Astrocyte of the spinal cord (primary cell): ENCODE measurements around the gene EIPR1.

ENCODE experiments used
- DNase-seq: peaks from one replicate; pipeline ENCODE4 v3.0.0; 2011; ENCODE audit warnings: low read depth, low spot score
- H3K4me3 ChIP-seq: 2 replicates; pipeline ENCODE4 v1.5.1; 2011; ENCODE audit warnings: low read depth, mild to moderate bottlenecking, low read length, moderate library complexity
- CTCF ChIP-seq: IDR thresholded peaks from 2 replicates; pipeline ENCODE4 v1.5.1; 2012; ENCODE audit warnings: low read depth, mild to moderate bottlenecking, low read length, inconsistent platforms
- in situ Hi-C: cut with HindIII; loops from 2 replicates; pipeline ENCODE4 v1.10.0; 2017; ENCODE audit warnings: low sequenced_read_pairs

EIPR1 gene

GRCh38 chr2:3348767-3349166 is 28.9 kb downstream of the EIPR1 start:
- no peak for DNase-seq
- in situ Hi-C loops = no loop called here
- TF ChIP-seq CTCF = no peak
- no peak overlapping the region for H3K4me3 ChIP-seq

- in situ Hi-C loops = no loop called here
- no peak for DNase-seq
- no peak for TF ChIP-seq CTCF
- H3K4me3 ChIP-seq = no peak overlapping the region
These were observed 32.0 kb downstream of the EIPR1 start for GRCh38 chr2:3345621-3346020.

GRCh38 chr2:3344897-3345296 is 32.7 kb downstream of the EIPR1 start:
- in situ Hi-C loops = no loop called here
- no peak for DNase-seq
- no peak for TF ChIP-seq CTCF
- no peak overlapping the region for H3K4me3 ChIP-seq

GRCh38 chr2:3343012-3343411 is 34.6 kb downstream of the EIPR1 start:
- no peak overlapping the region for H3K4me3 ChIP-seq
- no peak for DNase-seq
- TF ChIP-seq CTCF = no peak
- in situ Hi-C loops = no loop called here

- DNase-seq = no peak
- no peak overlapping the region for H3K4me3 ChIP-seq
- TF ChIP-seq CTCF = no peak
- in situ Hi-C loops = no loop called here
These were observed 35.3 kb downstream of the EIPR1 start for GRCh38 chr2:3342324-3342723.

- H3K4me3 ChIP-seq = no peak overlapping the region
- no peak for TF ChIP-seq CTCF
- no peak for DNase-seq
- in situ Hi-C loops = no loop called here
These were observed 36.3 kb downstream of the EIPR1 start for GRCh38 chr2:3341336-3341735.

GRCh38 chr2:3340144-3340543 is 37.5 kb downstream of the EIPR1 start:
- TF ChIP-seq CTCF = no peak
- H3K4me3 ChIP-seq = no peak overlapping the region
- in situ Hi-C loops = no loop called here
- DNase-seq = no peak
